AG04449 (cell line): ENCODE measurements around the gene ZC3HAV1.
"Not testable (repeated sequence)": the region's sequence is repeated elsewhere in the genome, so short reads cannot be mapped to it uniquely, and the experiment has no call there.

Experiments used
- CTCF ChIA-PET: fragments of 350-600 bp; formaldehyde crosslinking; extraction: SDS; loops from one replicate; lab custom pipeline; 2021; ENCODE audit warnings: antibody characterized with exemption; lab: Yijun Ruan, JAX
- POLR2A ChIA-PET: fragments of 400-600, 350-600 bp; formaldehyde crosslinking; extraction: SDS; loops from one replicate; lab custom pipeline; 2020; ENCODE audit warnings: antibody characterized with exemption, inconsistent platforms; lab: Yijun Ruan, JAX
- DNase-seq: peaks from one replicate; pipeline ENCODE4 v3.0.0-alpha.2; 2010; ENCODE audit warnings: low read depth, low spot score
- H3K4me3 ChIP-seq: 2 replicates; pipeline ENCODE4 v1.5.1; 2011; ENCODE audit warnings: low read depth, mild to moderate bottlenecking, control low read depth, low read length
- TF ChIP-seq, protein P1 (sequence below): IDR thresholded peaks from one replicate; pipeline ENCODE4 v1.5.1; 2011; ENCODE audit warnings: mild to moderate bottlenecking, moderate library complexity, low read length, control low read depth, inconsistent platforms; ENCODE audit not compliant: insufficient read depth; ENCODE audit errors: missing control alignments

ZC3HAV1 gene

DNA sequence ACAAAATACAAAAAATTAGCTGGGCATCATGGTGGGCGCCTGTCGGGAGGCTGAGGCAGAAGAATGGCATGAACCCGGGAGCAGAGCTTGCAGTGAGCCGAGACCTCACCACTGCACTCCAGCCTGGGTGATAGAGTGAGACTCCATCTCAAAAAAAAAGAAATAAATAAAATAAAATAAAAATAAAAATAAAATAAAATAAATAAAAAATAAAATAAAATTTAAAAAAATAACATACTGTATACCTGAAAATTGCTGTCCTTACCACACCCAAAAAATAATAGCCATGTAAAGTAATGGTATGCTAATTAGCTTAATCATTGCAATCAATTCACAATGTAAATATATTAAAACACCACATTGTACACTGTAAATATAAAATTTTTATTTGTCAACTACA, 77.0 kb downstream of the ZC3HAV1 start:
- POLR2A ChIA-PET: no interaction called here
- no peak for DNase-seq
- TF ChIP-seq, protein P1, sequence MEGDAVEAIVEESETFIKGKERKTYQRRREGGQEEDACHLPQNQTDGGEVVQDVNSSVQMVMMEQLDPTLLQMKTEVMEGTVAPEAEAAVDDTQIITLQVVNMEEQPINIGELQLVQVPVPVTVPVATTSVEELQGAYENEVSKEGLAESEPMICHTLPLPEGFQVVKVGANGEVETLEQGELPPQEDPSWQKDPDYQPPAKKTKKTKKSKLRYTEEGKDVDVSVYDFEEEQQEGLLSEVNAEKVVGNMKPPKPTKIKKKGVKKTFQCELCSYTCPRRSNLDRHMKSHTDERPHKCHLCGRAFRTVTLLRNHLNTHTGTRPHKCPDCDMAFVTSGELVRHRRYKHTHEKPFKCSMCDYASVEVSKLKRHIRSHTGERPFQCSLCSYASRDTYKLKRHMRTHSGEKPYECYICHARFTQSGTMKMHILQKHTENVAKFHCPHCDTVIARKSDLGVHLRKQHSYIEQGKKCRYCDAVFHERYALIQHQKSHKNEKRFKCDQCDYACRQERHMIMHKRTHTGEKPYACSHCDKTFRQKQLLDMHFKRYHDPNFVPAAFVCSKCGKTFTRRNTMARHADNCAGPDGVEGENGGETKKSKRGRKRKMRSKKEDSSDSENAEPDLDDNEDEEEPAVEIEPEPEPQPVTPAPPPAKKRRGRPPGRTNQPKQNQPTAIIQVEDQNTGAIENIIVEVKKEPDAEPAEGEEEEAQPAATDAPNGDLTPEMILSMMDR: no peak
- CTCF ChIA-PET: interaction anchor here (1.0 to 5.8 kb wide), 6 partner anchors 8 to 146 kb away, joined by 3 to 33 read pairs (median 8); no protein-coding TSS in a partner anchor
- H3K4me3 ChIP-seq: no peak overlapping the region

DNA sequence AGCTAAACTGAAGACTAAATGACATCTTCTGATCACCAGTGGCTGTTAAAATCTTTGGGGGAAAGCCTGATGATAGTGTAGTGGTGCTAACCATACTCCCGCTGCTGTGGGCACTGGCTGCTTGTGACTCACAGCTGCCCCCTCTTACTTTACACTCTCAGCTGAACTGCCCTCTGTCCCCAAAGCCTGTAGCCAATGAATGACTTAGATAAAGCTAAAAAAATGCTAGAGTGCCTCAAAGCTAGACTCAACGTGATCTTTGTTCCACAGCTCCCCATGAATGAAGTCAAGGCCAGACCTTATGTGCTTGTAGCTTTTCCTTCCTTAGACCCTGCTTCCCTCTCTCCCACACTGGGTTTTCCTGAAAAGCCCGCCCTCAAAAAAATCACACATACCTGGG, 80.2 kb downstream of the ZC3HAV1 start:
- no peak for DNase-seq
- CTCF ChIA-PET: interaction anchor here (1.3 to 1.9 kb wide), 3 partner anchors 10 to 46 kb away, joined by 3 to 8 read pairs (median 5); no protein-coding TSS in a partner anchor
- POLR2A ChIA-PET: no interaction called here
- TF ChIP-seq, protein P1: no peak
- H3K4me3 ChIP-seq: no peak overlapping the region

DNA sequence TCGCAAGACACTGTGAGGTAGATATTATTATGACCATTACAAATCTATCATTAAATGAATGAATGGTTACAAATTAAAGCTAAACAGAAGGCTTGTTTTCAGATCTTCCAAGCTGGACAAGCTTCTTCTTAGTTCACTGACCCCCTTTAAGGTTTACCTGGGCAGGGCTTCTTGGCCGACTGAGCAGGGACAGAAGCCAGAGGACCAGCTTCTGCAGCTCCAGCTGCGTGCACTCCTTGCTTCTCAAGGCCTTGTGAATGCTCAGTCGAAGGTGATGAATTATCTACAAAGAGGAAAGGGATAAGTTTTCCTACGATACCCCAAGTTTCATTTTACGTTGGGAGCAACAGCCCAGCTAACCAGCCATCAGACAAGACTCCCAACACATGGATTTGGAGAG, 83.0 kb downstream of the ZC3HAV1 start:
- ChIA-PET POLR2A (no interaction called here), CTCF (interaction anchor here (2.5 to 5.9 kb wide), 3 partner anchors 7 to 49 kb away, joined by 17 to 30 read pairs (median 28); partner anchors contain the start of gene ZC3HAV1L)
- no peak overlapping the region for H3K4me3 ChIP-seq
- no peak for DNase-seq
- TF ChIP-seq, protein P1: no peak

DNA sequence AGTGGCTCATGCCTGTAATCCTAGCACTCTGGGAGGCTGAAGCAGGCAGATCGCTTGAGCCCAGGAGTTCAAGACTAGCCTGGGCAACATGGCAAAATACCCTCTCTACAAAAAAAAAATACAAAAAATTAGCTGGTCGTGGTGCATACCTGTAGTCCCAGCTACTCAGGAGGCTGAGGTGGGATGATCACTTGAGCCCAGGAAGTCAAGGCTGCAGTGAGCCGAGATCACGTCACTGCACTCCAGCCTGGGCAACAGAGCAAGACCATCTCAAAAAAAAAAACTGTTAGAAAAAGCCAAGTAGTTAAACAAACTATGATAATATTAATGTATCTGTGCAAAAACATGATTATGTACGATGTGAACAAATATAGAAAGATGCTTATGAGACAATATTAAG, 83.7 kb downstream of the ZC3HAV1 start:
- POLR2A ChIA-PET, H3K4me3 ChIP-seq, DNase-seq: not testable (repeated sequence)
- CTCF ChIA-PET: interaction anchor here (1.3 to 5.9 kb wide), 4 partner anchors 8 to 50 kb away, joined by 5 to 30 read pairs (median 22); partner anchors contain the start of gene ZC3HAV1L

DNA sequence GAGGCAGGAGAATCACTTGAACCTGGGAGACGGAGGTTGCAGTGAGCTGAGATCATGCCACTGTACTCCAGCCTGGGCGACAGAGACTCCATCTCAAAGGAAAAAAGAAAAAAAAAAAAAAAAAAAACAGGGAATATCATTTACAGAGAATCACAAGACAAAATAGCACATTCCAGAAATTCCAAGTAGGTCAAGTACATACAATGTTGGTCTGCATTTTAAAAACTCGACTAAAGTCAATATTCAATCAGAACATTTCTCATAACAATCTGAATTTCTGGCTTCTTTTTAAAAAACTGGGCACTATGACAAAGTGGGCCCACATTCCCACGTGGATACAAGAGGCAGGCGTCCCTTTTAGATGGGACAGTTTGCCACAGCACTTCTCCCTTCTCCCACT, 86.4 kb downstream of the ZC3HAV1 start:
- POLR2A ChIA-PET: no interaction called here
- DNase-seq: no peak
- H3K4me3 ChIP-seq: no peak overlapping the region
- TF ChIP-seq, protein P1: no peak
- CTCF ChIA-PET: interaction anchor here (0.8 to 5.9 kb wide), 3 partner anchors 10 to 137 kb away, joined by 3 to 30 read pairs (median 28); partner anchors contain the start of gene ZC3HAV1L

DNA sequence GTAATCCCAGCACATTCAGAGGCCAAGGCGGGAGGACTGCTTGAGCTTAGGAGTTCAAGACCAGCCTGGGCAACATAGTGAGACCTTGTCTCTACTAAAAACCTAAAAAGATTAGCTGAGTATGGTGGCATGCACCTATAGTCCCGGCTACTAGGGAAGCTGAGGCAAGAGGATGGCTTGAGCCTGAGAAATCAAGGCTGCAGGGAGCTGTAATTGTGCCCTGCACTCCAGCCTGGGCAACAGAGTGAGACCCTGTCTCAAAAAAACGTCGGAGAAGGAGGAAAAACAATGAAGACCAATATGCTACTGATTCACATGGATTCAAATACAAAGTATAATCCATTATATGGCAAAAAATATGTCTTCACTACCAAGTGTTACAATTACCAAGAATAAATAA, 87.2 kb downstream of the ZC3HAV1 start:
- ChIA-PET POLR2A (no interaction called here), CTCF (interaction anchor here (5.1 to 5.9 kb wide), 2 partner anchors 11 to 53 kb away, joined by 28 to 30 read pairs; partner anchors contain the start of gene ZC3HAV1L)
- DNase-seq: no peak
- TF ChIP-seq, protein P1: no peak
- H3K4me3 ChIP-seq: no peak overlapping the region

DNA sequence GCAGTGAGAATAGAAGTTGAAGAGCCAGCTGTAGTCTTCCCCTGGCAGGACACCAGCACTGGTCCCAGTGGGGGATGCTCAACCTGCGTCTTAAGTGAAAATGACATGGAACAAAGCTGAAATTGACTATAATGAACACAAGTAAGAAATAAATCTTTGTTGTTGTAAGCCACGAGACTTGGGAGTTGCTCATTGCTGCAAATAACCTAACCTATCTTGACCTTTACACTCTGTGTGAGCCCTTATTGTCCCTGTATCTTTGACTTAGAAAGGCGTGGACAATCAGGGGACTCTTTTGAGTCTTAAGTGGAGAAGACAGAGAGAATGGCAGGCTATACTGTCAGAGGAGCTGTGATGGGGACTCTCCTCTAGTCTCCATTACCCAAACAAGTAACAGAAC, 90.6 kb downstream of the ZC3HAV1 start:
- POLR2A ChIA-PET: no interaction called here
- TF ChIP-seq, protein P1: no peak
- H3K4me3 ChIP-seq: no peak overlapping the region
- CTCF ChIA-PET: interaction anchor here (1.0 to 3.8 kb wide), 9 partner anchors 7 to 133 kb away, joined by 4 to 40 read pairs (median 10); partner anchors contain the start of gene ZC3HAV1L
- no peak for DNase-seq
